Aorta (tissue), 5 donors: ENCODE data around the gene CTTNBP2. TPM values are rescaled to one million over a fixed set of nuclear protein-coding genes. Genes with fewer than 3 reads are reported as not detected.

Experiments
- ATAC-seq: fragments of 200-7000 bp; cut with Tn5 transposase; one replicate; pipeline ENCODE4 v1.9.1; 2022; ENCODE audit warnings: moderate library complexity; ENCODE audit not compliant: low FRiP score
- DNase-seq, 2 donors: peaks; one replicate each; pipeline ENCODE4 v3.0.0-alpha.2; 2020
- H3K27ac ChIP-seq, 2 donors: one replicate each; pipeline ENCODE4 v1.5.1; 2013; ENCODE audit warnings: low read length in 2 of 2, mild to moderate bottlenecking in 2 of 2, moderate library complexity in 2 of 2, control low read depth in 1 of 2, inconsistent platforms in 1 of 2, low read depth in 1 of 2
- H3K27me3 ChIP-seq, 2 donors: one replicate each; pipeline ENCODE4 v1.6.1; 2013; ENCODE audit warnings: control low read depth in 1 of 2, low read length in 1 of 2, mild to moderate bottlenecking in 1 of 2, moderate library complexity in 1 of 2; ENCODE audit not compliant: insufficient read depth in 2 of 2, control insufficient read depth in 1 of 2
- H3K36me3 ChIP-seq, 2 donors: one replicate each; pipeline ENCODE4 v1.6.1; 2013; ENCODE audit warnings: control low read depth in 1 of 2, low read length in 1 of 2, mild to moderate bottlenecking in 1 of 2; ENCODE audit not compliant: insufficient read depth in 2 of 2, control insufficient read depth in 1 of 2
- H3K4me1 ChIP-seq, 2 donors: one replicate each; pipeline ENCODE4 v1.6.1; 2013; ENCODE audit warnings: low read length in 2 of 2, control low read depth in 1 of 2, mild to moderate bottlenecking in 1 of 2, moderate library complexity in 1 of 2; ENCODE audit not compliant: insufficient read depth in 2 of 2, control insufficient read depth in 1 of 2
- H3K4me3 ChIP-seq, 2 donors: one replicate each; pipeline ENCODE4 v1.5.1; 2013; ENCODE audit warnings: low read length in 2 of 2, control low read depth in 1 of 2, mild to moderate bottlenecking in 1 of 2
- H3K9me3 ChIP-seq: one replicate; pipeline ENCODE4 v1.6.1; 2013; ENCODE audit warnings: mild to moderate bottlenecking, low read length; ENCODE audit not compliant: control insufficient read depth
- WGBS, 2 donors: extraction: QIAGEN DNeasy Blood & Tissue Kit; methylation state at CpG; one replicate each; pipeline ENCODE4 v1.1.7; 2013; 5-methylcytosine and 5-hydroxymethylcytosine counted together
- intact Hi-C, 2 donors: fragments of 100-400 bp; cut with DNase I; formaldehyde crosslinking; loops; one replicate each; pipeline versions ENCODE4 v1.14.2 to v1.15.0; 2022
- polyA plus RNA-seq, 2 donors: library from polyadenylated mRNA; stranded (reverse); fragments of 200-250 nt; gene quantifications; one replicate each; pipeline ENCODE4 v1.2.3, GENCODE V29; 2013
- total RNA-seq, 2 donors: library from RNA; stranded (reverse); fragmentation: NEBNext Ultra II Directional; extraction: Animal tissue kit (Norgen Biotek cat#: 25700); gene quantifications; one replicate each; pipeline ENCODE4 v1.2.1, GENCODE V29; 2021
- donor health status: healthy with polysubstance abuse.
- donor health status: Bipolar disorder and iron deficiency.
- donor health status: DM: no; HTN: no; CAD: no.
- donor health status: DM: no; HTN: no; CAD: no.
- donor health status: DM: yes; HTN: yes; CAD: no.

The CTTNBP2 gene
- total and polyA plus RNA-seq, 4 donors: 1.2 to 29.6 (median 8.6) TPM

- WGBS, 2 donors: 92 to 95% methylated on average over 18 of the region's 18 CpGs
- DNase-seq (peak in 1 of 2 donors; percentile 61), ATAC-seq (peak; percentile 22)
These were observed 81.1 kb downstream of the CTTNBP2 start for GRCh38 chr7:117791877-117792780.

GRCh38 chr7:117790731-117791130 is 82.5 kb downstream of the CTTNBP2 start:
- H3K4me1 ChIP-seq: no peaks in the 10 kb centered on the region
- intact Hi-C loops: no loop called here
- no peaks in the 10 kb centered on the region for H3K9me3 ChIP-seq
- 92 to 94% methylated on average over 5 of the region's 5 CpGs for WGBS, 2 donors
- H3K27ac ChIP-seq: no peak overlapping the region
- no peaks in the 10 kb centered on the region for H3K36me3 ChIP-seq
- no peak for DNase-seq
- H3K4me3 ChIP-seq: no peak overlapping the region
- ATAC-seq: no peak
- H3K27me3 ChIP-seq: no peaks in the 10 kb centered on the region

More at GRCh38 chr7:117791877-117792780, 81.1 kb downstream of the CTTNBP2 start:
- no peaks in the 10 kb centered on the region for H3K36me3 ChIP-seq
- no peaks in the 10 kb centered on the region for H3K4me1 ChIP-seq
- no peak overlapping the region for H3K27ac ChIP-seq
- no peak overlapping the region for H3K4me3 ChIP-seq
- no peaks in the 10 kb centered on the region for H3K9me3 ChIP-seq
- H3K27me3 ChIP-seq: no peaks in the 10 kb centered on the region
- intact Hi-C loops: no loop called here

GRCh38 chr7:117790251-117790650 is 83.0 kb downstream of the CTTNBP2 start:
- 89 to 91% methylated on average over 2 of the region's 2 CpGs for WGBS, 2 donors
- ATAC-seq (no peak), DNase-seq (no peak)
- Histone ChIP-seq H3K27me3 (no peaks in the 10 kb centered on the region), H3K4me3 (no peak overlapping the region), H3K27ac (no peak overlapping the region), H3K4me1 (no peaks in the 10 kb centered on the region), H3K36me3 (no peaks in the 10 kb centered on the region), H3K9me3 (no peaks in the 10 kb centered on the region)
- intact Hi-C loops: no loop called here

- intact Hi-C loops: loop anchor here in 1 of 2 donors (10.0 kb wide), 1 partner anchor 89 kb away; the partner anchor contains the start of gene CTTNBP2
- Histone ChIP-seq H3K27me3 (no peaks in the 10 kb centered on the region), H3K36me3 (no peaks in the 10 kb centered on the region), H3K27ac (no peak overlapping the region), H3K4me1 (no peaks in the 10 kb centered on the region), H3K4me3 (no peak overlapping the region), H3K9me3 (no peaks in the 10 kb centered on the region)
- ATAC-seq (no peak), DNase-seq (no peak)
- 95 to 100% methylated on average over 1 of the region's 1 CpG for WGBS, 2 donors
These were observed 87.8 kb downstream of the CTTNBP2 start for GRCh38 chr7:117785431-117785830.

- no peaks in the 10 kb centered on the region for H3K4me1 ChIP-seq
- H3K27me3 ChIP-seq: no peaks in the 10 kb centered on the region
- DNase-seq: no peak
- no peaks in the 10 kb centered on the region for H3K36me3 ChIP-seq
- intact Hi-C loops: loop anchor here in 1 of 2 donors (10.0 kb wide), 1 partner anchor 90 kb away; the partner anchor contains the start of gene CTTNBP2
- H3K4me3 ChIP-seq: no peak overlapping the region
- H3K9me3 ChIP-seq: no peaks in the 10 kb centered on the region
- 70 to 71% methylated on average over 1 of the region's 1 CpG for WGBS, 2 donors
- no peak for ATAC-seq
- H3K27ac ChIP-seq: no peak overlapping the region
These were observed 88.9 kb downstream of the CTTNBP2 start for GRCh38 chr7:117784315-117784714.

- ATAC-seq: no peak
- WGBS, 2 donors: 83 to 95% methylated on average over 3 of the region's 3 CpGs
These were observed 90.5 kb downstream of the CTTNBP2 start for GRCh38 chr7:117782761-117783160.

GRCh38 chr7:117781707-117782106 is 91.5 kb downstream of the CTTNBP2 start:
- intact Hi-C loops: loop anchor here in 1 of 2 donors (10.0 kb wide), 1 partner anchor 93 kb away; the partner anchor contains the start of gene CTTNBP2
- Histone ChIP-seq H3K27me3 (no peaks in the 10 kb centered on the region), H3K36me3 (peaks cover 2% of the 10 kb centered on the region in 2 donors), H3K4me3 (no peak overlapping the region), H3K9me3 (no peaks in the 10 kb centered on the region), H3K27ac (peak overlapping the region in 1 of 2 donors; percentile 37), H3K4me1 (no peaks in the 10 kb centered on the region)
- DNase-seq: no peak
- WGBS, 2 donors: 95 to 97% methylated on average over 2 of the region's 2 CpGs
- no peak for ATAC-seq

More at GRCh38 chr7:117782761-117783160, 90.5 kb downstream of the CTTNBP2 start:
- H3K27me3 ChIP-seq: no peaks in the 10 kb centered on the region
- H3K9me3 ChIP-seq: no peaks in the 10 kb centered on the region
- intact Hi-C loops: loop anchor here in 1 of 2 donors (10.0 kb wide), 1 partner anchor 92 kb away; the partner anchor contains the start of gene CTTNBP2
- H3K27ac ChIP-seq: no peak overlapping the region
- no peak overlapping the region for H3K4me3 ChIP-seq
- H3K36me3 ChIP-seq: no peaks in the 10 kb centered on the region
- DNase-seq: no peak
- no peaks in the 10 kb centered on the region for H3K4me1 ChIP-seq

- intact Hi-C loops: loop anchor here in 1 of 2 donors (10.0 kb wide), 1 partner anchor 94 kb away; the partner anchor contains the start of gene CTTNBP2
- WGBS, 2 donors: 4 to 7% methylated on average over 2 of the region's 2 CpGs
These were observed 92.4 kb downstream of the CTTNBP2 start for GRCh38 chr7:117780832-117781231.

More at GRCh38 chr7:117780832-117781231, 92.4 kb downstream of the CTTNBP2 start:
- peak; percentile 54 for ATAC-seq
- no peak for DNase-seq
- no peak overlapping the region for H3K4me3 ChIP-seq
- H3K36me3 ChIP-seq: peaks cover 2% of the 10 kb centered on the region in 2 donors
- H3K9me3 ChIP-seq: no peaks in the 10 kb centered on the region
- peak overlapping the region; percentile 28 to 57 for H3K27ac ChIP-seq
- no peaks in the 10 kb centered on the region for H3K27me3 ChIP-seq
- no peaks in the 10 kb centered on the region for H3K4me1 ChIP-seq
